Measurements from ENCODE around the gene DIS3L2.

GRCh38 chr2:231928901-231929725, 32.4 kb upstream of the DIS3L2 start:
- TF ChIP-seq, protein P1, sequence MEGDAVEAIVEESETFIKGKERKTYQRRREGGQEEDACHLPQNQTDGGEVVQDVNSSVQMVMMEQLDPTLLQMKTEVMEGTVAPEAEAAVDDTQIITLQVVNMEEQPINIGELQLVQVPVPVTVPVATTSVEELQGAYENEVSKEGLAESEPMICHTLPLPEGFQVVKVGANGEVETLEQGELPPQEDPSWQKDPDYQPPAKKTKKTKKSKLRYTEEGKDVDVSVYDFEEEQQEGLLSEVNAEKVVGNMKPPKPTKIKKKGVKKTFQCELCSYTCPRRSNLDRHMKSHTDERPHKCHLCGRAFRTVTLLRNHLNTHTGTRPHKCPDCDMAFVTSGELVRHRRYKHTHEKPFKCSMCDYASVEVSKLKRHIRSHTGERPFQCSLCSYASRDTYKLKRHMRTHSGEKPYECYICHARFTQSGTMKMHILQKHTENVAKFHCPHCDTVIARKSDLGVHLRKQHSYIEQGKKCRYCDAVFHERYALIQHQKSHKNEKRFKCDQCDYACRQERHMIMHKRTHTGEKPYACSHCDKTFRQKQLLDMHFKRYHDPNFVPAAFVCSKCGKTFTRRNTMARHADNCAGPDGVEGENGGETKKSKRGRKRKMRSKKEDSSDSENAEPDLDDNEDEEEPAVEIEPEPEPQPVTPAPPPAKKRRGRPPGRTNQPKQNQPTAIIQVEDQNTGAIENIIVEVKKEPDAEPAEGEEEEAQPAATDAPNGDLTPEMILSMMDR (IDR thresholded peaks at IDR 0.05) = no peak
- TF ChIP-seq POLR2A (IDR thresholded peaks at IDR 0.05) = no peak
